ENCODE data around the gene NBAS. TPM values are rescaled to one million over a fixed set of nuclear protein-coding genes. Genes with fewer than 3 reads are reported as not detected.

NBAS gene
- total and polyA plus RNA-seq, 2 of the 13 experiments (the other 11 are each of a cell fraction or from before 2014, with no cell fraction given) = 33.6 to 58.7 TPM

DNA sequence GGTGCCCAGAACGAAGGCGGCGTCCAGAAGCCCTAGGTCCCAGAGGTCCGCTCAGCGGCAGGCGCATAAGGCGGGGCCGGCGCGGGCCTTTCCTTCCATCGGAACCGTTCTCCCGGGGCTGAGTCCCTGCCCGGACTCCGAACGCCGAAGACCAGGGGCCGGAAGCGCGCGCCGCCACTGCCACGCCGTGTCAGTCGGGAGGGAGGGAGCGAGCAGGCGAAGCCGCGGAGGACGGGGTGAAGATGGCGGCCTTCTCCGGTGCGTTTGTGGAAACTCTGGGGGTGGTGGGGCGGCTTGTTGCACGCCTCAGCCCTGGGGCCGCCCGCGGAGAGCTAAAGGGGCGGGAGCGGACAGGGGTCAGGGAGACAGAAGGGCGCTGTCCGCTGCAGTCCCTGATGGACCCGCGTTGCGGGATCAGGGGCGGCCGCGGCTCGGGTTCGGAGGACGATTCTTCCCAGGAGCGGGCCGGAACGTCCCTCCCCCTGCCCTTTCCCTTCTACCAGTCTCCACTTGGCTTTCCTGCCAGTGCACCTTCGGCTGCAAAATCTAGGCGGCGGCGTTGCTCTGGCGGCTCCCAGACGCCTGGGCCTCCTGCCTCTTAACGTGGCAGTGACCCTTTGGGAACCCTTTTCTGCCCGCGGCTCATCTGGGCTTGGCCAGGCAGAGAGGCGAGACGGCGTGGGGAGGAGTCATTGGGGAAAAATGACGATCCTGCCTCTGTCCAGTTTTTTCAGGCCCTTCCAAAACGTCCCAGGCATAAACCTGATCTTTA, 30.7 kb upstream of the NBAS start, which contains the start of gene DDX1 (continued):
- TF ChIP-seq, protein P1, sequence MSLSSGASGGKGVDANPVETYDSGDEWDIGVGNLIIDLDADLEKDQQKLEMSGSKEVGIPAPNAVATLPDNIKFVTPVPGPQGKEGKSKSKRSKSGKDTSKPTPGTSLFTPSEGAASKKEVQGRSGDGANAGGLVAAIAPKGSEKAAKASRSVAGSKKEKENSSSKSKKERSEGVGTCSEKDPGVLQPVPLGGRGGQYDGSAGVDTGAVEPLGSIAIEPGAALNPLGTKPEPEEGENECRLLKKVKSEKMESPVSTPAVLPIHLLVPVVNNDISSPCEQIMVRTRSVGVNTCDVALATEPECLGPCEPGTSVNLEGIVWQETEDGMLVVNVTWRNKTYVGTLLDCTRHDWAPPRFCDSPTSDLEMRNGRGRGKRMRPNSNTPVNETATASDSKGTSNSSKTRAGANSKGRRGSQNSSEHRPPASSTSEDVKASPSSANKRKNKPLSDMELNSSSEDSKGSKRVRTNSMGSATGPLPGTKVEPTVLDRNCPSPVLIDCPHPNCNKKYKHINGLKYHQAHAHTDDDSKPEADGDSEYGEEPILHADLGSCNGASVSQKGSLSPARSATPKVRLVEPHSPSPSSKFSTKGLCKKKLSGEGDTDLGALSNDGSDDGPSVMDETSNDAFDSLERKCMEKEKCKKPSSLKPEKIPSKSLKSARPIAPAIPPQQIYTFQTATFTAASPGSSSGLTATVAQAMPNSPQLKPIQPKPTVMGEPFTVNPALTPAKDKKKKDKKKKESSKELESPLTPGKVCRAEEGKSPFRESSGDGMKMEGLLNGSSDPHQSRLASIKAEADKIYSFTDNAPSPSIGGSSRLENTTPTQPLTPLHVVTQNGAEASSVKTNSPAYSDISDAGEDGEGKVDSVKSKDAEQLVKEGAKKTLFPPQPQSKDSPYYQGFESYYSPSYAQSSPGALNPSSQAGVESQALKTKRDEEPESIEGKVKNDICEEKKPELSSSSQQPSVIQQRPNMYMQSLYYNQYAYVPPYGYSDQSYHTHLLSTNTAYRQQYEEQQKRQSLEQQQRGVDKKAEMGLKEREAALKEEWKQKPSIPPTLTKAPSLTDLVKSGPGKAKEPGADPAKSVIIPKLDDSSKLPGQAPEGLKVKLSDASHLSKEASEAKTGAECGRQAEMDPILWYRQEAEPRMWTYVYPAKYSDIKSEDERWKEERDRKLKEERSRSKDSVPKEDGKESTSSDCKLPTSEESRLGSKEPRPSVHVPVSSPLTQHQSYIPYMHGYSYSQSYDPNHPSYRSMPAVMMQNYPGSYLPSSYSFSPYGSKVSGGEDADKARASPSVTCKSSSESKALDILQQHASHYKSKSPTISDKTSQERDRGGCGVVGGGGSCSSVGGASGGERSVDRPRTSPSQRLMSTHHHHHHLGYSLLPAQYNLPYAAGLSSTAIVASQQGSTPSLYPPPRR (CRISPR knock-in tag; IDR thresholded peaks at IDR 0.05; ENCODE audit: borderline replicate concordance) = peak; percentile 76
- TF ChIP-seq MYNN (CRISPR knock-in tag; IDR thresholded peaks at IDR 0.05; ENCODE audit: low read depth) (peak; percentile 94), ZNF44 (CRISPR knock-in tag; IDR thresholded peaks at IDR 0.05) (peak; percentile 96; the same call in 1 of the 2 replicates), RAD21 (CRISPR knock-in tag; IDR thresholded peaks at IDR 0.05) (peak; percentile 73), SRY (CRISPR knock-in tag; IDR thresholded peaks at IDR 0.05) (peak; percentile 99), ELF4 (CRISPR knock-in tag; IDR thresholded peaks at IDR 0.05; ENCODE audit: borderline replicate concordance) (peak; percentile 92; the same call in 1 of the 2 replicates), THAP11 (CRISPR knock-in tag; IDR thresholded peaks at IDR 0.05) (peak; percentile 96), SNRNP70 (IDR thresholded peaks at IDR 0.05; ENCODE audit: low read depth, low read length) (no peak), CHD4 (IDR thresholded peaks at IDR 0.05; ENCODE audit: borderline replicate concordance, low read length) (0 out of 2 replicates have a peak, but pooled peaks have one; percentile 3), PHF20 (CRISPR knock-in tag; IDR thresholded peaks at IDR 0.05) (peak; percentile 98), ZBTB1 (CRISPR knock-in tag; IDR thresholded peaks at IDR 0.05; ENCODE audit: borderline replicate concordance) (peak; percentile 70), ELF1 (CRISPR knock-in tag; IDR thresholded peaks at IDR 0.05) (peak; percentile 95), GATAD2A (CRISPR knock-in tag; IDR thresholded peaks at IDR 0.05) (peak; percentile 89), ZNF547 (CRISPR knock-in tag; IDR thresholded peaks at IDR 0.05) (peak; percentile 99)
- TF ChIP-seq, protein P2, sequence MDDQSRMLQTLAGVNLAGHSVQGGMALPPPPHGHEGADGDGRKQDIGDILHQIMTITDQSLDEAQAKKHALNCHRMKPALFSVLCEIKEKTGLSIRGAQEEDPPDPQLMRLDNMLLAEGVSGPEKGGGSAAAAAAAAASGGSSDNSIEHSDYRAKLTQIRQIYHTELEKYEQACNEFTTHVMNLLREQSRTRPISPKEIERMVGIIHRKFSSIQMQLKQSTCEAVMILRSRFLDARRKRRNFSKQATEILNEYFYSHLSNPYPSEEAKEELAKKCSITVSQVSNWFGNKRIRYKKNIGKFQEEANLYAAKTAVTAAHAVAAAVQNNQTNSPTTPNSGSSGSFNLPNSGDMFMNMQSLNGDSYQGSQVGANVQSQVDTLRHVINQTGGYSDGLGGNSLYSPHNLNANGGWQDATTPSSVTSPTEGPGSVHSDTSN (CRISPR knock-in tag; IDR thresholded peaks at IDR 0.05; ENCODE audit: borderline replicate concordance) = no peak
- TF ChIP-seq, protein P3, sequence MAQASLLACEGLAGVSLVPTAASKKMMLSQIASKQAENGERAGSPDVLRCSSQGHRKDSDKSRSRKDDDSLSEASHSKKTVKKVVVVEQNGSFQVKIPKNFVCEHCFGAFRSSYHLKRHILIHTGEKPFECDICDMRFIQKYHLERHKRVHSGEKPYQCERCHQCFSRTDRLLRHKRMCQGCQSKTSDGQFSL (CRISPR knock-in tag; IDR thresholded peaks at IDR 0.05) = peak; percentile 76; the same call in 1 of the 2 replicates
- TF ChIP-seq, protein P4, sequence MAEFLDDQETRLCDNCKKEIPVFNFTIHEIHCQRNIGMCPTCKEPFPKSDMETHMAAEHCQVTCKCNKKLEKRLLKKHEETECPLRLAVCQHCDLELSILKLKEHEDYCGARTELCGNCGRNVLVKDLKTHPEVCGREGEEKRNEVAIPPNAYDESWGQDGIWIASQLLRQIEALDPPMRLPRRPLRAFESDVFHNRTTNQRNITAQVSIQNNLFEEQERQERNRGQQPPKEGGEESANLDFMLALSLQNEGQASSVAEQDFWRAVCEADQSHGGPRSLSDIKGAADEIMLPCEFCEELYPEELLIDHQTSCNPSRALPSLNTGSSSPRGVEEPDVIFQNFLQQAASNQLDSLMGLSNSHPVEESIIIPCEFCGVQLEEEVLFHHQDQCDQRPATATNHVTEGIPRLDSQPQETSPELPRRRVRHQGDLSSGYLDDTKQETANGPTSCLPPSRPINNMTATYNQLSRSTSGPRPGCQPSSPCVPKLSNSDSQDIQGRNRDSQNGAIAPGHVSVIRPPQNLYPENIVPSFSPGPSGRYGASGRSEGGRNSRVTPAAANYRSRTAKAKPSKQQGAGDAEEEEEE (CRISPR knock-in tag; IDR thresholded peaks at IDR 0.05; ENCODE audit: borderline replicate concordance) = peak; percentile 73; the same call in 1 of the 2 replicates
- TF ChIP-seq, protein P5, sequence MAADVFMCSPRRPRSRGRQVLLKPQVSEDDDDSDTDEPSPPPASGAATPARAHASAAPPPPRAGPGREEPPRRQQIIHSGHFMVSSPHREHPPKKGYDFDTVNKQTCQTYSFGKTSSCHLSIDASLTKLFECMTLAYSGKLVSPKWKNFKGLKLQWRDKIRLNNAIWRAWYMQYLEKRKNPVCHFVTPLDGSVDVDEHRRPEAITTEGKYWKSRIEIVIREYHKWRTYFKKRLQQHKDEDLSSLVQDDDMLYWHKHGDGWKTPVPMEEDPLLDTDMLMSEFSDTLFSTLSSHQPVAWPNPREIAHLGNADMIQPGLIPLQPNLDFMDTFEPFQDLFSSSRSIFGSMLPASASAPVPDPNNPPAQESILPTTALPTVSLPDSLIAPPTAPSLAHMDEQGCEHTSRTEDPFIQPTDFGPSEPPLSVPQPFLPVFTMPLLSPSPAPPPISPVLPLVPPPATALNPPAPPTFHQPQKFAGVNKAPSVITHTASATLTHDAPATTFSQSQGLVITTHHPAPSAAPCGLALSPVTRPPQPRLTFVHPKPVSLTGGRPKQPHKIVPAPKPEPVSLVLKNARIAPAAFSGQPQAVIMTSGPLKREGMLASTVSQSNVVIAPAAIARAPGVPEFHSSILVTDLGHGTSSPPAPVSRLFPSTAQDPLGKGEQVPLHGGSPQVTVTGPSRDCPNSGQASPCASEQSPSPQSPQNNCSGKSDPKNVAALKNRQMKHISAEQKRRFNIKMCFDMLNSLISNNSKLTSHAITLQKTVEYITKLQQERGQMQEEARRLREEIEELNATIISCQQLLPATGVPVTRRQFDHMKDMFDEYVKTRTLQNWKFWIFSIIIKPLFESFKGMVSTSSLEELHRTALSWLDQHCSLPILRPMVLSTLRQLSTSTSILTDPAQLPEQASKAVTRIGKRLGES (CRISPR knock-in tag; IDR thresholded peaks at IDR 0.05; ENCODE audit: borderline replicate concordance) = peak; percentile 85; the same call in 1 of the 2 replicates

All from HepG2 (cell line).